ENCODE measurements around the gene APCDD1.

APCDD1 gene
- total RNA-seq, result 0 to 0.15 (median 0) reads per million in 4 donors

DNA sequence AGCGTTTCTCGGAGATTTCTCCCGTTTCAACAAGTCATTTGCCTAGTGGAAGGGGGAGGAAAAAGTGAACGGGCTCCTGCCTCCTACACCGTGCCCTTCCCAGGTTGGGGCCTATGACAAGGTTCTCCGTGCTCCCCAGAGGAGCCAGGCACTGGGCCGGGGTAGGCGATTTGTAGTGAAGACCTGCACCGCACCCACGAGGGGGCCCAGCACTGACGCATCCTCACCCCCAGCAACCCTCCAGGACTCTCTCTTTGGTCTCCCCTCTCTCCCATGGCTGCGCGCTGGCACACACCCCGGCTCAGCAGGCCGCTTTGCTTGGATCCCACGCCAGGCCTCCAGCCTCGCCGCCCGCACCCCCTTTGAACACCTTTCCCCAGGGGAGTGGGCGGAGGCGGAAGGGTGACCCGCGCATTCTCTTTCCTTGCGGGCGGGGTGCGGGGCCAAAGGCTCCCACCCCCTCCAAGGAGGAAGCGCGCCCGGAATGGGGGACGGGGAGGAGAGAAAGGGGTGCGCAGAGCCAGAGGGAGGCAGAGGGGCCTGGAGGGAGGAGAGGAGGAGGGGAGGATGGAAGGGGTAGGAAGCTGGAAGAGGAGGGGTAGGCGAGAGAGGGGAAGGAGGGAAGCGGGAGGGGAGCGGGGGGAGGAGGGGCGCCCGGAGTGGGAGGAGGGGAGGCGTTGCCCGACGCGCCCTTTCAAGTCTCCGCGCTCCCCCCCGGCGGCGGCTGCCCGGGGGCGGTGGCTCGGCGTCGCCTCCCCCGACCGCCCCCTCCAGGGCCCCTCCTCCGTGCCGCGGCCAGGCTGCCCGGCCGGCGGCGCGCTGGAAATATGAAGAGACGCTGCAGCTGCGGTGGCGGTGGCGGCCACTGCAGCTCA lies at the start of gene APCDD1:
Gene APCDD1 (plus strand): TSS at position 830 of the 875 bp plus-strand sequence. CDS start 347 bp downstream, outside the sequence.
- no peak for DNase-seq

DNA sequence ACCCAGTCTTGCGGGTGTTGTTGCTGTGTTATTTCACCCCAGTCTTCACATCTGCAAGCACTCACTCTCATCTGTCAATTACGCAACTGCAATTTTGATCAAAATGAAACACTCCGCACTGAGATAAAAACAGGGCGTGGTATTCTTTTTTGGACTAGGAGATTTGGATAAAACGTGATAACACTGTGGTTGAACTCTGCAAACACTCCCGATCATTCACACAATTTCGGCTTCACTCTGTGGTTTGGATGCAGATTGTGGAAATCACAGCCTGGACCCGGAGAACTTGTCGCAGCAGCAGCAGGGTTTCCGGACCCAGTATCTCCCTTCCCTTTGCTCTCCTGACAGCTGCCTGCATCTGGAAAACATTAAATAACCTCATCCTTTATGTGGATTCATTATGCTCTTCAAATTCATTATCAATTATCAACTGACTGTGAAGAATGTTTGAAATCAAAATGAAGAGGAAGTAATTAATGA lies 49.4 kb upstream of the APCDD1 start:
- DNase-seq, result no peak

DNA sequence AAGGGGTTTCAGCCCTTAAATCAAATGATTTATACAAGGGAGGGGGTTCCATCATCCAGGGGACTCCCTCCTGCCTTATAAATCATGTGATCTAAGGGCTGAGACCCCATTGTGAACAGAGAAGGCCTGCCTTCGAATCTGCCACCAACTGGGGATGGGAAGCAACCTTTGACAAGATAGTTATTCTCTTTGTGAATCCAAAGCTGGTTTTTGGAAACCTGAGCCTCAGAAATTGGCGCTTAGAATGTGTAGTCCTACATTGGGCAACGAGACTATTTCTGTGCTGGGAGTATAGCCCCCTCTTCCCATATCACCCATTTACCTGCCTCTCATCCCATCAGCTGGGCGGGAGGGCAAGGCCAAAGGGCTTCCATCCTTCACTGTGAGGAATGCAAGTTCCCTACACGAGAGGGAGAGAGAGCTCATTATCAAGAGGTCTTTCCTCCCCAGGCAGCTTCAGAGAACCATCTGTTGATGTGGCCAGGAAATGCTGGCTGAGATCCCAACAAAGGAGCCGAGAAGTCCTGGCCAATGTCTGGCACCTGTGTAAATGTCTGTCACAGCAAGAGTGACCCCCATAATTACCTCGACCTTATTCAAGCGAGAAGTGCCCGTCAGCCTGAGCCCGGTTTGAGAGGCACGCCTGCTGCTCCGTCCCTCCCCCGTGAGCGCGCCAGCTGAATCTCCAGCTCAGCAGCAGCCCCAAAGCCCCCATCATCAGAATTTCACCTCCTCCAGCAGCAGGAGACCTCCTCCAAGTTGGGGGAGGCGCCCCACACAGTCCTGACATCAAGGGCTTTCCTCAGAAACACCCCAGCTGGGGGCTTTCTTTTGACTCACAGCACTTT lies 48.4 kb upstream of the APCDD1 start:
- no peak for DNase-seq

DNA sequence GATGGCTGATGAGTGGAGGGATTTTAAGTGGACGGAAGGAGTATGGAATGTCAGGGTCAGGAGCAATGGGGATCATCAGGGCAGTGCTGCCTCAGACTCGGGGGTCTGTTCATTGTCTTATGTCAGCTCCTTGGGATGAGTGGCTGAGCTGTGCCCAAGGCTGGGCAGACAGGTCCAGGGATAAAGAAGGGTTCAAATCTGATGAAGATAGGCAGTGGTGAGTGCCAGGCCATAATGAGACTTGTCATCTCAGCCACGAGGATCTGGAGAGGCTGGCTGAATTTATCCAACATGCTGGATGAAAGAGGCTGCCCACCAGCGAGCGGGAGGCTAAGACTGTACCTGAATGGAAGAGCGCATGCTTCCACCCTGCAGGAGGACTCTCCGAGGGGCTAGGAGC lies 46.3 kb upstream of the APCDD1 start:
- no peak for DNase-seq

DNA sequence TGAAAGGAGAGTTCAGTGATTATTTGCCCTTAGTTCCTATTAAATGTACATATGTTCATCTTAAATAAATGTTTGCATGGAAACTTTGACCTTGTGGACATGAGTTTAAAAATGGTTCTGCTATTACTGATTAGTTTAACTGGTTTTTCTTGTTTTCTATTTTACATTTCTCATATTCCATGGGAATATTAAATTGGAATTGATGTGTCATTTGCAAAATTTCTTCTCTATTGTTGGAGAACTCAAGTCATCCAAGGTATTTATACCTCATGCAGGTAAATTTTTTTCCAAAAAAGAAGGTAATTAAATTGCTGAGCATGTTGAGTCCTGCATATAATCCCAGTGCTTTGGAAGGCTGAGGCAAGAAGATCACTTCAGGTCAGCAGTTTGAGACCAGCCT lies 45.4 kb upstream of the APCDD1 start:
- DNase-seq, result no peak

DNA sequence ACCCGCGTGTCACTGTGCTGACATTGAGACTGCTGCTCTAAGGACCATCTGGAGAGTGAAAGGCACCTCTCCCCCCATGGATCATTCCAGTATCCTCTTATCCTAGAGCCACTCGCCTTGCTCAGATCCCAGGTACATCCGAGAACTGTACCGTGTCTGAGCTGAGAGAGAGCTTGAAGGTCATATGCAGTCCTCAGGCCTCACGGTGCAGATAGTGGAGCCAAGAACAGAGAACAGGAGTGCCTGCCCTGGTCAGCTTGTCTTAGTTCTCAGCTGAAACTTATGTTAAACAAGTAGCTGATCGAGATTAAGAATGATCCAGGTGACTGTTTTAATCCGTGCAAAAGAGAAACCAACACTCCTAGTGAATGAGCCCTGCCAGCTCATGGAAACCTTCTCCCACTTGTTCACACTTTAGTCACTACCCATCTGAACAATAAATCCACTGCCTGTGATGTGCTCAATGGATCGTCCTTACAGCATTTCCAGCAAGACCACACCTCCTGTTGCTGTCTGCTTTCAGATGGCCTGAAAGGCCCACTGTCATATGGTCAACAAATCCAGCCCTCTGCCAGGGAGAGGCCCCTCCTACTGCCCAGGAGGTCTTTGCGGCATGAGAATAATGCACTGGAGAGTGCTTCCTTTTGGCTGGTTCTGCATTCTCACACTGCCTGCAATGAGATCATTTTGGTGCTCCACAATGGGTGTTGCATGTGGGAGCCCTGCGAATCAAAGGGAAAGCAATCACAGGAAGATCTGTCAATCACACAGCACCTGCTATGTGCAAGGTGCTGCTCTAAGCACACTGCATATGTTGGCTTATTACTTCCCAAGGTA lies 43.7 kb upstream of the APCDD1 start:
- no peak for DNase-seq

DNA sequence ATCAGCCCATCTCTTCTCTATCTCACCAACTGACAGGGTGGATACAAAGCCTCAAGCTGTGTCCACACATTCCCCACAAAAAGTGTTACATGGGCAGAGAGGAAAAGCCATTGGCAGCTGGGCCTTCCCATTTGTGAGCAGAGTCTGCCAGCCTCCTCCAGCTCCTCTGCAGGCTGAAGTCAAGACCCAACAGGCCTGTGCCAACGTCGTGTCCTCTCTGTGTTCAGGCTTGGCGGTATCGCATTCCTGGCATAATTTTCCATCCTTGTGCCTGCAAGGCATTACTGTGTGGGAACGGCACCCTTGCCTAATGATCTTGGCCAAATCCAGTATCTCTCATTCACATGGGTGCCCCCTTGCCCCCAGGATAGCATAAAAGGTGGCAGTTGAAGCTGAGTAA lies 41.5 kb upstream of the APCDD1 start:
- DNase-seq, result no peak

DNA sequence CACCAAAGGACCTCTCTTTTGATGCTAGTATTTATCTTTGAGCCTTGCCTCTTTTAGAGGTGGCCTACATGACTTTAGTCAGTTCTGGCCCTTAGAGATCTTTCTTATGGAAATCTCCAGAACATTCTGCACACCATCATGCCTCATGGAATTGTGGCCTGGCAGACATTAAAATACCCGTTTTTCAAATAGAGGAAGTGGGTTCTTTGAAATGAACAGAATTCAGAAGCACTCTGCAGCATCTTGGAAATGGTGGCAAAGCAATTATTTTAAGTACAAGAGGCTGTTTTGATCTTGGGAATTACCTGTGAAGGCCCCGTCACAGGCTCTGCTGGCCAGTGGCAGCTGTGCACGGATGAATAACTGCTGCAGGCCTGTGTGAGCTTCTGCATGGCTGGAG lies 40.7 kb upstream of the APCDD1 start:
- DNase-seq, result no peak

DNA sequence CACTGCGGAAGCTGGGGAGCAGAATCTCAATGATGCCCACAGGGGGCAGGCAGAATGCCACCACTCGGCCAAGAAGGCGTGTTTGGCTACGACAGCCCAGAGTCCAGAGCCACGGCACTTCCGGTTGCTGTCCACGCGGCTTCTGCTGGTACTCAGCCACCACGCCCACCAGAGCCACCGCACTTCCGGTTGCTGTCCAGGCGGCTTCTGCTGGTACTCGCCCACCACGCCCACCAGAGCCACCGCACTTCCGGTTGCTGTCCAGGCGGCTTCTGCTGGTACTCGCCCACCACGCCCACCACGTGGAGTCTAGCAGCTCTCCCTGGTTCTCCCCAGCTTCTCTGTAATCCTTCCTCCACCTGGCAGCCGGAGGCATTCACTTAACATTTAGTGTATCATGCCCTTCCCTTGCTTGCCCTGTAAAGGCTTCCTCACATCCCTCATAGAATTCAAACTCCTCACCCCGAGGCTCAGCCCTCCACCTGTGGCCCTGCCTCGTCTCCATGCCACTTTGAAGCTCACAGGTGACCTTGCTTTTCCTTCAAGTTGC lies 40.1 kb upstream of the APCDD1 start:
- DNase-seq, result no peak

DNA sequence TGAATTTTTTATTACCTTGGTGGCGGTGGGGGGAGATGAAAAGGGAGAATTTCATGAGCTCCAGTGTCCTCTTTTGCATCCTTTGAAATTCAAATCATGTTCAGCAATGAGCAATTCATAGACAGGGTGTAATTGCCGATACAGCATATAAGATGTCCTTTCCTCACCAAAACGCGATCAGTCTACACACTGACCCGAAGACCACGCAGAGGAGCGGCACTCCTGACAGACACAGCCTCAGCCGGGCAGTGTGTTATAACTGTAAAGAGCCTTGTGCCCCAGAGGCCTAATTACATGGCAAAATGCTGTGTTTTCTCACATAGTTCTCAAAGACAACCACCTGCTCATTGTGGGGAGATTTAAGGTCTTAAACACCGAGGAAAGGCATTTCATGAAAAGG lies 38.4 kb upstream of the APCDD1 start:
- DNase-seq, result no peak

DNA sequence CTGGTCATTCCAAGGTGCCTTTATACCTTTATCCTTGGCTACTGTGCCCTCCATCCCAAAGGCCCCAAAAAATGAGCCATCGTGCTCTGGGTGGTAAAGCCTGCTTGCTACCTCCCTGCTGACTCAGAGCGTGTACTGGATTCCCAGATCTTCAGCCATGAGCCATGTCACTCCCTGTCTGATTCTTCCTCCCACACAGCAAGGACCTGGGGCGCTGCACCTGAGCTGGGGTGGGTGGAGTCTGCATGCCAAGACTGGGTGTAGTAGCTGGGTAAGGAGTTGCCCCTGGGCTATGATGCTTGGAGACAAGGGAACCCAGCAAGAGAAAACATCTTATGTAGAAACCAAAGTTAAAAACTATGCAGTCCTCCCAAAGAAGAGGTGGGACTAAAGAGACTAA lies 37.2 kb upstream of the APCDD1 start:
- no peak for DNase-seq

DNA sequence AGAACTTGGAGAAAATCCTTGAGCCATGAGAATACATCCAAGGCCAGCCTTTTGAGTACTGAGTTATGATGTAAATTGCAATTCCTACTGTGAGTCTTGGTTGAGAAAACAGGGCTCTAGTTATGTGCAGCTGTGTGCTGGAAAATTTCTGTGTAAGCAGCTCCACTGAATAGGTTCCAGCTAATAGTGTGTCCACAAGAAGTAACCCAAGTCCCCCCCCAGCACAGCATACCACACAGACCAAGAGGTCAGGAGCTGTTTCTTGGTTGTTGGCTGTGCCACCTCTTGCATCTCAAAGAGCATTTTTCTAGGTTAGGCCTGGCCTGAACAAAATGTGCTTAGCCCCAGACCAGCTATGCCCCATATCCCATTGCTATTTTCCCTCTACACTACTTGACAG lies 36.8 kb upstream of the APCDD1 start:
- no peak for DNase-seq

DNA sequence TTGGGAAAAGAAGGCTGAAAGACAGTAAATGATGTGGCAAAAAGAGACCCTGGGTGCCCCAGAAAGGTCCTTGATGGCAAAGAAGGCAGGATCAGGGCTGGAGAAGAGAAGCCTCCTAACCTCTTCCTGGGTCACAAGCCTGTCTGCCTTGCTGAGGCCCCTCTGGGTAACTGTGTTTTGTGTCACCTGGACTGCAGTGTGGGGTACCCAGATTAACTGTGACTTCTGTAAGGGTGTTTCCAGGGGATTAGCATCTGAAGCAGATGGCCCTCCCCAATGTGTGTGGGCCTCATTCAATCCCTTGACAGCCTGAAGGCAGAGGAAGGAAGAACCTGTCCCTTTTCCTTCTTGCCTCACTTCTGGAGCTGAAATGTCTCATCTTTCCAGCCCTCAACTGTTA lies 35.6 kb upstream of the APCDD1 start:
- no peak for DNase-seq

DNA sequence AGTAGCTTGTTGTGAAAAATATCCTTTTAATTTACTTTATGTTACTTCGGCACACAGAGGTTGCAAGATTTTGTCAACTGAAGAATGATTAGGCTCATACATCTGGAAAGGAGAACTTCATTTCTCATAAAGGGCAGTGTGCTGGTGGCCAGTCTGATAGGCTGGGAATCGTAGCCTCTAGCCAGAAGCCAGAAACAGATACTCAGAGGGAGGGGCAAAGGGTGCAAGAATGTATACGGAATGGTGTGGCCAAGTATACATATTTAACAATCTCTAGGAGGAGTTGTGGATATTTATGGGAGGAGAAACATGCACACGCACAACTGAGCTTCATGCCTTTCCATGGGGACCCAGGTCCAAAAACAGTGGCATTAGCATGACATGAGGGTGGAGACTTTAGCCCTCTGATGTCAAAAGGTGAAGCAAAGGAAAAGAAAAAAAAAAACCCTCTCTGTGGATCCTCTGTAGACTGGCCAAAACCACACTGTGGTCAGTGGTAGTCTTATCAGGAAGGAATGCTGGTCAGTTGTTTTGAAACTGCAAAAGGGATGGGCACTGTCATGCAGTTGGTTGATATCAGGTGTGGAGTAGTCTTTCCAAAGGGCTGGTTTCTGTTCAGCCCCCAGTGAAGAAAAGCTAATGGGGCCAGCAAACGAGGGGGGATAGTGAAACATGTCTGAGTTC lies 34.9 kb upstream of the APCDD1 start:
- no peak for DNase-seq

DNA sequence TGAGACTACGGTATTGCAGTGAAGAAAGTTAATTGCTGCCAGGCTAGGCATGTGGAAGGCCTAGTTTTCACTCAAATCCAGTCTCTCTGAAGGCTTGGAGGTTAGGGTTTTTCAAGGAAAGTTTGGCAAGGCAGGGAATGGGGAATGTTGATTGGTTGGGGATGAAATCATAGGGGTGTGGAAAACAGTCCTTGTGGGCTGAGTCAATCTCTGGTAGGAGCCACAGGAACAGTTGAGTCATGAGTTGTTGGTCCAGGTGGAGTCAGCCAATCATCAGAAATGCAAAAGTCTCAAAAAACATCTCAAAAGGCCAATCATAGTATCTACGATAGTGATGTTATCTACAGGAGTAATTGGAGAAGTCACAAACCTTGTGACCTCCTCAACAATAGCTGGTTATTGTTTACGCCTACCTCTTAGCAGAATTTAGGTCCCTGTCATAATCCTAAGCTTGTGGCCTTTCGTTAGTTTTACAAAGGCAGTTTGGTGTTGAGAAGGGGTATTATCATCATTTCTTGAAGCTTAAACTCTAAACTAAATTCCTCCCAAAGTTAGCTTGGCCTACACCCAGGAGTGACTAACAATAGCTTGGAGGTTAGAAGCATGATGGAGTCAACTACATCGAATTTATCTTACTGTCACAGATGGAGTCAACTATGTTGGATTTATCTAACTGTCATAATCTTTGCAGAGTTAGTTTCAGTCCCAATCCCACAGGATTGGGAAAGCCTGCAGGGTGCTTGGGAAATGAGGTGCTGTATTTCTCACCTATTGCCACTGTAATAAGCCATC lies 33.7 kb upstream of the APCDD1 start:
- no peak for DNase-seq

DNA sequence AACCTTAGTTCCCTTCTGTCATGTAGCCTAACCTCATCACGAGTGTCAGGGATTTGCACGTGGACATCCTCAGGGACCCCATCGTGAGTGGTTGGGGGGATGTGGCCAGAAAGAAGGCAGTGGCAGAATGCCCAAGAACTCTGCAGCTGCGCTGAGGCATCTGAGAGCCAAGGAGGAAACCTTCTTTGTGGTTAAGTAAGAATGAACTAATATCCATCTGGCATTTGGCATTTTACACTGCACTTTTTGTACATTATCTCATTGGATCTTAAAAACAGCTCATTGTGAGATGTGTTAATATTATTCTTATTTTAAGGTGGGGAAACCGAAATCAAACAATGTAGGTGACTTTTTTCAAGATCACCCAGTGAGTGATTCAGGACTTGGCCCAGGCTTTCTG lies 32.6 kb upstream of the APCDD1 start:
- DNase-seq, result no peak

DNA sequence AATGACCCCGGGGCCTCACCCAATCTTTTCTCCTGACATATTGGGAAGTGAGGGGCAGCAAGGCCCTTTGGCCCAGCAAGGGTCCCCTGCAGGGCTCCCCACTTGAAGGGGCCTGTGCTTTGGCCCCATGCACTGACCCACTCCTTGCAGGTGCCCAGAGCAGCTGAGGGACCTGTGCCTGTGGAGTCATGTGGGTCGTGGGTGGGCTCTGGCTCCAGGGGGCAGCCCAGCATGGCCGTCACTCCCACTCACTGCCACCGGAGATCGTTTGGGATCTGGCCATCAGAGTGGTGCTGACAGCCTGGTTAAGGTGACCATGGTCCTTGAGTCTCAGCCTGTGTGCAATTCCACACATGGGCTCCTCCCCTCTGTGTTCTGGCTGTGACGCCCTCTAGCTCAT lies 31.7 kb upstream of the APCDD1 start:
- DNase-seq, result no peak

DNA sequence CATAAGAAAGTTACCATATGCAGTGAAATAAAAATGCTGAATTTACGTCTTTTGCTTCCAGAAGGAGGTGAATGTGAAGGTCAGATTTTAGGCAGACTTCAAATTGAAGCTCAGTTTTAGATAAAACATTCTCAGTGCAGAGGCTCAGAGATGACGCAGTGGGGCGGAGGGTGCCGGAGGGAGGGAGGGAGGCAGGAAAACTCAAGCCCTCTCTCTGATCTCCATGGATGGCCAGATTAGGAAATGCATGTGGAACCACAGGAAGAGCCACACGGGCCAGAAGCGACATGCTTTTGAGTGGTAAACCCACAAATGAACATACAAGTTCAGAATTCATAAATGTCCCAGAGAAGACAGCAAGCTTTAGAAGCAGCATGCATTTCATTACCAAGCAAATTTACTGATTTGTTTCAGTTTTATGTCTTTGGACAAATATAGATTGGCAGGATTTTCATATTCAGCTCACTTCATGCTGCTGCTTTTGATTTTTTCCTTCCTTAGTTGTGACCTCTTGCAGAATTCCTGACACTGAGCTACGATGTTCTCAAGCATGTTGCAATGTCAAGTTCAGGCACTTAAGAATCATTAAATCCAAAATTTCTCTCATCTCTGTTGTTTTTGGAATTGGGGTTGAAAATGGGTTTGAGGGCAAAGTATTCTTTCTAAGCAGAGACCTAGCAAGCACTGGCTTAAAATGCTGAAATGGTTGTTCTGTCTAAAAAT lies 29.7 kb upstream of the APCDD1 start:
- DNase-seq, result no peak

DNA sequence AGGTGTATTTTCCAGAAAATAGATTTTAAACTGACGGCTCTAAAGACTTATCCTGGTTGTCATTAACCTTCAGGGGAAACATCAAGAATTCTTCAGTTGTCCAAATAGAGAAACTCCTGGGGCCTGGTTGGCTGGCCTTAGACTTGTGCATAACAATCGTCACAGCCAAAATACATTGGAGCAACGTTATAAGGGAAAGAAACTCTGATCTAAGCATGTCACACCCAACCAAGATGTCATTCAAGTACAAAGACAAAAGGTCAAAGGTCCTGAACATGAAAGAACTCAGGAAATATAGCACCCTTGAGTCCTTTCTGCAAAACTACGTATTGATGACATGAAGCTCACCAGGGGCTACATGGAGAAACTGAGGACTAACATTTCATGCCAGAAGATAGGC lies 23.8 kb upstream of the APCDD1 start:
- no peak for DNase-seq

DNA sequence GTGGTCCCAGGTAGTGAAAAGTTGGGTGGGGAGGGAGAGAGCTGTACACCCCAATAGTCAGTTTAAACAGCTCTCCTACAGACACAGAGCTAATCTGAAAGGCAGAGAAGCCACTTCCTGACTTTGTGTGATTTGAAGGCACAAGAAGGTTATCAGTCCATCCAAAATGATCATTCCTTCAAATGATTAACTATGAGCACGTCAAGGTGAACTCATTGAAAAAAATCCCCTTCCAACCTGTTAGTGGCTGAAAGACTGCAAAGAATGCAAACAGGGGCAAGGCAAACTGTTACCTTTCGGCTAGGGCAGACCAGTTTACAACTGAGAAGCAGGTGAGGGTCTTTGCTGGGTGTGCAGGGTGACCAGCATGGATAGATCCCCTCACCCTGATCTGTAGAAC lies 22.8 kb upstream of the APCDD1 start:
- no peak for DNase-seq

All from T-helper 1 cell (primary cell).